ENCODE data around the gene CBLN3. TPM values are rescaled to one million over a fixed set of nuclear protein-coding genes. Genes with fewer than 3 reads are reported as not detected.

CBLN3 gene
- total RNA-seq, 1 experiment from 2014 or later, result 3.4 TPM

- Histone ChIP-seq H3K4me1 (ENCODE audit: insufficient read depth, low read length) (no peaks in the 10 kb centered on the region), H3K4me3 (ENCODE audit: low read length) (no peak overlapping the region), H3K27ac (ENCODE audit: low read length) (no peak overlapping the region), H3K9me2 (replicated peaks; ENCODE audit: low read length) (no peaks in the 10 kb centered on the region), H3K36me3 (ENCODE audit: low read depth, low read length) (no peaks in the 10 kb centered on the region), H3K27me3 (ENCODE audit: low read length) (no peaks in the 10 kb centered on the region), H3K9me3 (ENCODE audit: low read length) (no peaks in the 10 kb centered on the region), H3K4me2 (ENCODE audit: low read length) (no peak overlapping the region), H4K20me1 (ENCODE audit: low read length) (no peaks in the 10 kb centered on the region), H3K9ac (ENCODE audit: low read length) (no peak overlapping the region), H3K79me2 (ENCODE audit: low read length) (no peaks in the 10 kb centered on the region), H3F3A (ENCODE audit: low read length, unreplicated experiment) (no peaks in the 10 kb centered on the region), H2AFZ (ENCODE audit: low read length) (no peak overlapping the region)
- CTCF ChIA-PET, result interaction anchor here (1.0 to 1.5 kb wide), 2 partner anchors 20 to 45 kb away, joined by 3 to 5 read pairs; no protein-coding TSS in a partner anchor
- no peak for TF ChIP-seq EZH2 (IDR thresholded peaks at IDR 0.05; ENCODE audit: low read length, unreplicated experiment)
- TF ChIP-seq EZH2phosphoT487 (IDR thresholded peaks at IDR 0.05; ENCODE audit: borderline replicate concordance, low read length), result no peak
- TF ChIP-seq CTCF (conservative IDR thresholded peaks at IDR 0.05; ENCODE audit: low read depth, low read length), result peak; percentile 77
- peak; percentile 56 for DNase-seq
- ATAC-seq, result peak; percentile 67
- POLR2A ChIA-PET (ENCODE audit: unreplicated experiment), result no interaction called here
- no TSS peak for BruUV-seq (replicated peaks)
- intact Hi-C loops (cut with micrococcal nuclease), result no loop called here
Measured at GRCh38 chr14:24411443-24412389, 17.8 kb downstream of the CBLN3 start.

- Histone ChIP-seq H3K27ac (ENCODE audit: low read length) (no peak overlapping the region), H3K9me2 (replicated peaks; ENCODE audit: low read length) (no peaks in the 10 kb centered on the region), H4K20me1 (ENCODE audit: low read length) (no peaks in the 10 kb centered on the region), H3K4me1 (ENCODE audit: insufficient read depth, low read length) (no peaks in the 10 kb centered on the region), H3K27me3 (ENCODE audit: low read length) (no peaks in the 10 kb centered on the region), H3K9me3 (ENCODE audit: low read length) (no peaks in the 10 kb centered on the region), H2AFZ (ENCODE audit: low read length) (no peak overlapping the region), H3K79me2 (ENCODE audit: low read length) (no peaks in the 10 kb centered on the region), H3F3A (ENCODE audit: low read length, unreplicated experiment) (no peaks in the 10 kb centered on the region), H3K9ac (ENCODE audit: low read length) (no peak overlapping the region), H3K36me3 (ENCODE audit: low read depth, low read length) (no peaks in the 10 kb centered on the region), H3K4me3 (ENCODE audit: low read length) (no peak overlapping the region), H3K4me2 (ENCODE audit: low read length) (no peak overlapping the region)
- ChIA-PET CTCF (no interaction called here), POLR2A (ENCODE audit: unreplicated experiment) (no interaction called here)
- no peak for ATAC-seq
- BruUV-seq (replicated peaks), result no TSS peak
- TF ChIP-seq EZH2 (IDR thresholded peaks at IDR 0.05; ENCODE audit: low read length, unreplicated experiment) (no peak), CTCF (conservative IDR thresholded peaks at IDR 0.05; ENCODE audit: low read depth, low read length) (no peak), EZH2phosphoT487 (IDR thresholded peaks at IDR 0.05; ENCODE audit: borderline replicate concordance, low read length) (no peak)
- intact Hi-C loops (cut with micrococcal nuclease), result no loop called here
- DNase-seq, result no peak
Measured at GRCh38 chr14:24409956-24410355, 19.5 kb downstream of the CBLN3 start.

- H4K20me1 ChIP-seq (ENCODE audit: low read length), result no peaks in the 10 kb centered on the region
- no peaks in the 10 kb centered on the region for H3K27me3 ChIP-seq (ENCODE audit: low read length)
- H3K4me2 ChIP-seq (ENCODE audit: low read length), result no peak overlapping the region
- no peak for ATAC-seq
- DNase-seq, result no peak
- no peaks in the 10 kb centered on the region for H3K36me3 ChIP-seq (ENCODE audit: low read depth, low read length)
- no peaks in the 10 kb centered on the region for H3K9me3 ChIP-seq (ENCODE audit: low read length)
- intact Hi-C loops (cut with micrococcal nuclease), result no loop called here
- TF ChIP-seq CTCF (conservative IDR thresholded peaks at IDR 0.05; ENCODE audit: low read depth, low read length) (no peak), EZH2 (IDR thresholded peaks at IDR 0.05; ENCODE audit: low read length, unreplicated experiment) (no peak), EZH2phosphoT487 (IDR thresholded peaks at IDR 0.05; ENCODE audit: borderline replicate concordance, low read length) (no peak)
- ChIA-PET CTCF (no interaction called here), POLR2A (ENCODE audit: unreplicated experiment) (no interaction called here)
- no peaks in the 10 kb centered on the region for H3K4me1 ChIP-seq (ENCODE audit: insufficient read depth, low read length)
- no peaks in the 10 kb centered on the region for H3F3A ChIP-seq (ENCODE audit: low read length, unreplicated experiment)
- no peak overlapping the region for H3K9ac ChIP-seq (ENCODE audit: low read length)
- no peak overlapping the region for H3K4me3 ChIP-seq (ENCODE audit: low read length)
- H3K9me2 ChIP-seq (replicated peaks; ENCODE audit: low read length), result no peaks in the 10 kb centered on the region
- no TSS peak for BruUV-seq (replicated peaks)
- no peaks in the 10 kb centered on the region for H3K79me2 ChIP-seq (ENCODE audit: low read length)
- H3K27ac ChIP-seq (ENCODE audit: low read length), result no peak overlapping the region
- H2AFZ ChIP-seq (ENCODE audit: low read length), result no peak overlapping the region
Measured at GRCh38 chr14:24409192-24409591, 20.3 kb downstream of the CBLN3 start.

All from PC-3 (cell line).